ENCODE measurements around the gene TSPAN15.

GRCh38 chr10:69461243-69462025 is 10.2 kb downstream of the TSPAN15 start:
- TF ChIP-seq, protein P1, sequence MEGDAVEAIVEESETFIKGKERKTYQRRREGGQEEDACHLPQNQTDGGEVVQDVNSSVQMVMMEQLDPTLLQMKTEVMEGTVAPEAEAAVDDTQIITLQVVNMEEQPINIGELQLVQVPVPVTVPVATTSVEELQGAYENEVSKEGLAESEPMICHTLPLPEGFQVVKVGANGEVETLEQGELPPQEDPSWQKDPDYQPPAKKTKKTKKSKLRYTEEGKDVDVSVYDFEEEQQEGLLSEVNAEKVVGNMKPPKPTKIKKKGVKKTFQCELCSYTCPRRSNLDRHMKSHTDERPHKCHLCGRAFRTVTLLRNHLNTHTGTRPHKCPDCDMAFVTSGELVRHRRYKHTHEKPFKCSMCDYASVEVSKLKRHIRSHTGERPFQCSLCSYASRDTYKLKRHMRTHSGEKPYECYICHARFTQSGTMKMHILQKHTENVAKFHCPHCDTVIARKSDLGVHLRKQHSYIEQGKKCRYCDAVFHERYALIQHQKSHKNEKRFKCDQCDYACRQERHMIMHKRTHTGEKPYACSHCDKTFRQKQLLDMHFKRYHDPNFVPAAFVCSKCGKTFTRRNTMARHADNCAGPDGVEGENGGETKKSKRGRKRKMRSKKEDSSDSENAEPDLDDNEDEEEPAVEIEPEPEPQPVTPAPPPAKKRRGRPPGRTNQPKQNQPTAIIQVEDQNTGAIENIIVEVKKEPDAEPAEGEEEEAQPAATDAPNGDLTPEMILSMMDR (IDR thresholded peaks at IDR 0.05; ENCODE audit: low read length) = no peak
- TF ChIP-seq EZH2 (IDR thresholded peaks at IDR 0.05; ENCODE audit: borderline replicate concordance, low read length) = no peak
